GM19452 (cell line): ENCODE measurements around the gene GOLGA8B.
"Not testable (repeated sequence)": the region's sequence is repeated elsewhere in the genome, so short reads cannot be mapped to it uniquely, and the experiment has no call there.

Source experiments
- ATAC-seq: cut with Tn5 transposase; IDR thresholded peaks from one replicate; pipeline ENCODE4 v1.9.1; 2021; ENCODE audit not compliant: unreplicated experiment

GOLGA8B gene

DNA sequence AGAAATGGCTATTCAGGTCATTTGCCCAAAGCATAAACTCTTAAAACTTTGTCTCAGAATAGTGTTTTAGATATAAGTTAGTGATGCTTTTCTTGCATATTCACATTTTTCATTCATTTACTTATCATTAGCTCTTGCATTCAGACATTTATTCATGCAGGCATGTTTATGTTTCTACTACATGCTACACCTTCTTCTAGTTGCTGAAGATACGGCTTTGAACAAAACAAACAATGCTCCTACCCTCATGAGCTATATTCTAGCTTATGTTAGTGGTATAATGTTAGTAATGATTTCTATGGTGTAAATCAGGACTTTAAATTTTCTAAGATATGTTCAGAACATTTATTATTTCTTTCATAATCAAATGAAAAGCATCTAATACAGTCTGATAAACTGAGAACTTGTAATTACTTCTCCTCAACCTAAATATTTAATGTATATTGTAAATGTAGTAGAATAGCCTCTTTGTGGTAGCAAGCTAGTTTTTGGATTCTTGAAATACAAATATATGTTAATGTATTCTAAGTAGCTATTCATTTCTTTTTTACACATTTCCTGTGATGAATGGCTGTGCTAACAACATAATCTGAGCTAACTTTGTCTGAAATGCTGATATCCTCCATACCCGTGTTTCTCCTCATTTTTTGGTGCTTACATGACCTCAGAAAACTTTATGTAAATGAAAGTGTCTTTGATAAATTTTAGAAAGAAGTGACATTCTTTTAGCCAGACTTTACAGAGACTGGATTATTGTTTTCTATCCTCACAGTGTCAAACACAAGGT lies 15.5 kb upstream of the GOLGA8B start:
- no peak for ATAC-seq

GRCh38 chr15:34597316-34597715 lies 13.9 kb upstream of the GOLGA8B start:
- ATAC-seq: no peak

- no peak for ATAC-seq
These were observed 10.9 kb upstream of the GOLGA8B start for GRCh38 chr15:34594361-34594760.

DNA sequence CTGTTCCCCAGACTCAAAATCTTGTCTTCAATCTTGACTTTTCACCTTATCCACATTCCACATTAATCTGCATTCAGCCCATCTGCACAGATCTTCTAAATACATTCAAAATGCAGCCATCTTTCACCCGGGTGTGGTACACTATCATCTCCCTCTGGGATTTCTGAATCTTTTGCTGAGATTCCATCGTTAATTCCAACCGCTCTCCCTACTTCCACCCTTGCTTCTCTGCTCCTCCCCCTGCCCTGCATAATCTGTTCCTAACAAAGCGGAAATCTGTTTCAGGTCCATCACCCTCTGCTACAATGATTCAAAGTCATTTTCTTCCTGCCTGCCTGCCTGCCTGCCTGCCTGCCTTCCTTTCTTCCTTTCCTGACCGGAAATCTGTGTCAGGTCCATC lies 7.9 kb upstream of the GOLGA8B start:
- no peak for ATAC-seq

DNA sequence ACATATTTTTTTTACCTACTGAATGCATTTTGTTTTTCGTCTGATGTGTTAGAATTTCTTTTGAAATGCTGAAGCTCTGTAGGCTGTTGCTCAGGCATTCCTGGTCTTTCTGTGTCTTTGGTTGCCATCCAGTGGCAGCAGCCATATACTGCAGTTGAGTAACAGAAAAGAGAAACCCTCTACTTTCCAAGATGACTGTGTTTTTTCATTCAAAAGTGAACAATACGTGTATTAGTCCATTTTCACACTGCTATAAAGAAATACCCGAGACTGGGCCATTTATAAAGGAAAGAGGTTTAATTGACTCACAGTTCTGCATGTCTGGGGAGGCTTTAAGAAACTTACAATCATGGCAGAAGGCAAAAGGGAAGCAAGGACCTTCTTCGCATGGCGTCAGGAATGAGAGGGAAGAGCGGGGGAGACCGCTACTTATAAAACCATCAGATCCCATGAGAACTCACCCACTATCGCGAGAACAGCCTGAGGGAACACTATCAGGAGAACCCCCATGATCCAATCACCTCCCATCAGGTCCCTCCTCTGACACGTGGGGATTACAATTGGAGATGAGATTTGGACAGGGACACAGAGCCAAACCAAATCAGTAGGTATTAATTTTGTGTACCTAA lies 4.7 kb upstream of the GOLGA8B start:
- no peak for ATAC-seq

DNA sequence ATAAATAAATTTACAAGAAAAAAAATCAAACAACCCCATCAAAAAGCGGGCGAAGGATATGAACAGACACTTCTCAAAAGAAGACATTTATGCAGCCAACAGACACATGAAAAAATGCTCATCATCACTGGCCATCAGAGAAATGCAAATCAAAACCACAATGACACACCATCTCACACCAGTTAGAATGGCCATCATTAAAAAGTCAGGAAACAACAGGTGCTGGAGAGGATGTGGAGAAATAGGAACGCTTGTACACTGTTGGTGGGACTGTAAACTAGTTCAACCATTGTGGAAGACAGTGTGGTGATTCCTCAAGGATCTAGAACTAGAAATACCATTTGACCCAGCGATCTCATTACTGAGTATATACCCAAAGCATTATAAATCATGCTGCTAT lies 2.5 kb upstream of the GOLGA8B start:
- ATAC-seq: not testable (repeated sequence)

DNA sequence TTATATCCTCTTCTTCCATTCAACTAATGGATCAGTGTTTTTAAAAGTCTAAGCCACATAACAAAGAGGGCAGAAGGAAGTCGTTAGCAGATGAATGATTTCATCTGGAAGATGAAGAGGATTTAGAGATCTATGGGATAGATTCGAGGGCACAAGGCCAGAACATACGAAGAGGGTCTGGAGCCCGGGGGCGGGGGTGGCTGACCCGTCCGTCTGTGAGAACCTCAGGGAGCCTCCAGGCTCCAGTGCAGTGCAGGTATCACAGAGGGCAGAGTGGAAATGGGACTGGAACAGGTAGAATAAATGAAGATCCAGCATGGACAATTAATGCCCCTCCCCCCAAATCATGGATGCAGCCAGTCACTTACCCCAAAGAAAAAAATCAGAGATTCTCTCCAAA lies 1.5 kb upstream of the GOLGA8B start:
- no peak for ATAC-seq

- ATAC-seq: no peak
These were observed 848 bp upstream of the GOLGA8B start for GRCh38 chr15:34584330-34584668.

DNA sequence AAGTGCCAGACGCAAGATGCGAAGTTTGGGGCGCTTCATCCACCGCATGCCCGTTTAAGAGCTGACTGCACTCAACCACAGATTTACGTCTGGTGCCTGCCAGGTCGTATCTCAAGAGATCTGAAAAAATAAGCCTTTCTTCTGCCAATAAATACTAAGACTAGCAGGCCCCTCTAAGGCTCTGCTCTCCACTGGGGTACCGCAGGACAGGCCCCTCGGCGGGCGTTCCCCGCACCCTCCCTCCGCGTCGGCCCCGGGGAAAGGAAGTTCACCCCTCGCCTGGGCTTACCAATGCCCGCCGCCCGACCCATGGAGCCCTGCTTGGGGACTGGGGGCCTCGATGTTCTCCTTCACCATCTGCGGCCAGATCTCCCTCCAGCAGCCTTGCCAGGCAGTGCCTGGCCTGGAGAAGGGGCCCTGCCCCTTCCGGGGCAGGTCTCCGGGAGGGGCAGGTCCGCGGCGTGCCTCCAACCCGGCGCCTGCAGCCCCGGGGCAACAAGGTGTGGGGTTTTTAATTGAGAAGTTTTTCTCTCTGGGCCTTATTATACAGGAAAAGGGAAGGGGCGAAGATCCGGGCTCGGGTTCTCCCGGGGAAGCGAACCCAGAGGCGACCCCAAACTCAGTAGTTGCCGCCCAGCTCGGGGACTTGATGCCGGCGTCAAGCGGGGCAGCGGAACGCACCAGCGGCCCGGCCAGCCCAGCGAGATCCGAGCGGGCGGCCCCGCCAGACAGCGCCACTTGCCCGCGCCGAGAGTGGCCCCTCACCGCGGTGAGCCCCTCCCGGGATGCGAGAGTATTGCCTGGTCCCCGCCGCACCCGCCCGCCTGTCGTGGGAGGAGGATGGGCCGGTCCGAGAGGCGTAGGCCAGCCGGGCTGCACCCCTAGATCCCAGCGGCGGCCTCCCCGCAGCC lies 735 bp downstream of the GOLGA8B start:
- peak; percentile 58 for ATAC-seq

DNA sequence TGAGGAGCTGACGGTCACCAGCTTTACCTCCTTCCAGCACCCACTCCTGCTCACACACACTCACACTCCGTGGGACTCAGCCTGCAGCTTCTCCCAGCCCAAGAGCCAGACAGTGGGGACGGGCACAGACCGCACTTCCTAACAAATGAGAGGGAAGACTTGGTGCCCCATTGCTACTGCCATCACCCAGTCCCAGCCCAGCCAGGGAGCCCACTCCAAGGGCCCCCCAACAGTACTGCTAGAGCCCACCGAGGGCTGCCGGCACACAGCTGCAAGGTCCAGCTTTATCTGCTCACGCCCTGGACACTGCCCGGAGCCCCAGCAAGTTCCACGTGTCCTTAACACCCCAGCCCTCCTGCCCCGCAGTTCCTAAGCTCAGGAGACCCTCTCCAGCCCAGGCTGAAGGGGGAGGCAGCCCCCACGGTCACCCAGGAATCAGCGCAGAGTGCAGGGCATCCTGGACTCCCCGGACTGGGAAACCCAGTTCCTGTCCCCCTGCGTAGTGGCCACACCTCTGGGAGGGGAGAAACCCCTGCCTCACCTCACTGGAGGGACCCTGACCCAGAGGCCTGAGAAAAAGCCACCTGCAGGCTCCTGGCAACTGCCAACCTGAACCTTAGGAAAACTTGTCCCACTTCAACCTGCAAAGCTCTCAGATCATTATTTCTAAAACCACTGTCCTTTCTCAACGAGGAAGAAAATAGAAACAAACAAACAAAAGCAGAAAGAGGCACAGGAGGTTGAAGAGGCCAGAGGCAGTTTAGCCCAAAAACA lies 1.6 kb downstream of the GOLGA8B start:
- ATAC-seq: not testable (repeated sequence)

DNA sequence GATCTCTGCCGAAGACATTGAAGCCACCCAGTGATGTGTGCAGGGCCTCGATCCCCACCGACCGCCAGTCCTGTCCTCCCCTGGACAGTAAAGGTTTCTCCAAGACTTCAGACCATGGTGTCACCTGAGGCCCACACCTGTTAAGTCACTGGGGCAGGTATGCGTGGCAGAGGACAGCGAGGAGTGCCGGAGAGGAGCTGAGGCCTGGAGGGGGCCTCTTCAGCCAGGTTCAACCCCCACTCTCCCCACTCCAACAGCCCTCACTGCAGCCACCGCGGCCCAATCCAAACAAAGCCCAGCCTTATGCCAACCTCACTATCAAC lies 2.4 kb downstream of the GOLGA8B start:
- ATAC-seq: no peak

- not testable (repeated sequence) for ATAC-seq
These were observed 3.0 kb downstream of the GOLGA8B start for GRCh38 chr15:34580251-34581042.

DNA sequence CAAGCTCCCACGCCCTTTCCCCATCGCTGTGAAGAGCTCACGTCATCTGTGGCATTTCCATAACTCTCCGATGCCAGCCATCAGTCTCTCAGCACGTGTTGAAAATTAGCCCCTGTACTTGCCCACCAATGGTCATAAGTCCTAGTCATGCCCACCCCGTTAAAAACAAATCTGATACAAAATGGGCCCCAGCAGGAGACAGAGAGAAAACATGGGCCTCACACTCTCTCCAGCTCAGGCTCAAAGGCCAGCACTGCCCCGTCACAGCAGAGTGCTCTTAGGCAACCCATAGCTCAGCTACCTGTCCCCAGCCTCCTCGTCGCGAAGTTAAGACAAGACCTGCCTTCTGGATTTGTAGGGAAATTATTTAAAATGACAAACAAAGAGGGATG lies 5.2 kb downstream of the GOLGA8B start:
- ATAC-seq: no peak

DNA sequence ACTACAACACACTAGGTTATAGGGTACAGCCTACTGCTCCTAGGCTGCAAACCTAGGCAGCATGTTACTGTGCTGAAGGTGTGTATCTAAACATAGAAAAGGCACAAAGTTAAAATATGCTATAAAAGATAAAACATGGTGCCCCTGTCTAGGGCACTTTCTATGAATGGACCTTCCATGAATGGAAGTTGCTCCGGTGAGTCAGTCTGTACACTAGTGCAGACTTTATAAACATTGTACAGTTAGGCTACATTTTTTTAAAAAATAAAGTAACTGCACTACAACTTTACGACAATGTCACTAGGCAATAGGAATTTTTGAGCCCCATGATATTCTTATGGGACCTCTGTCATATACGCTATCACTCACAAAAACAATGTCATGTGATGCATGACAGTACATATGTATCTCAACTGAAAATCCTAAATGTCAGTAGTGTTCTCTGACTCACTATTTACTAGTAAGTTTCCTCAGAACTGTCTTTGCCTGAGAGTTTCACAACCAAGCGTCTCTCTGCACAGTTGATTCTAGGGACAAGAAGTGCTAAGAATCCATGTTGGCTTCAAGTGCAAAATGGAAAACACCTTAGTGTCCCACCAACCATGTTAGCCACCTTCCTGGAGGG lies 5.7 kb downstream of the GOLGA8B start:
- ATAC-seq: not testable (repeated sequence)

GRCh38 chr15:34575035-34575434 lies 8.4 kb downstream of the GOLGA8B start:
- not testable (repeated sequence) for ATAC-seq

DNA sequence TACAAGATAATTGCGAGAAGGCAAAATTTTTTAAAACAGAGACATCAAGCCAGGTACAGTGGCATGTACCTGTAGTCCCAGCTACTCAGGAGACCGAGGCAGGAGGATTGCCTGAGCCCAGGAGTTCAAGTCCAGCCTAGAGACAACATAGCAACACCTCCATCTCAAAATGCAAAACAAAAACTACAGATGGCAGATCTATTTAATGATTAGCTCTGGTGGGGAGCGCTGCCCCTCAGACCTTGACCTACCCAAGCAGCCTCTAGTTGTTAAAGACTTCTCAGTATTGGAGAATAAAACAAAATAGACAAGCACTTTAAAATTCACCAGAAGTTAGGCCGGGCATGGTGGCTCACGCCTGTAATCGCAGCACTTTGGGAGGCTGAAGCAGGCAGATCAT lies 10.5 kb downstream of the GOLGA8B start:
- peak; percentile 69 for ATAC-seq

- ATAC-seq: not testable (repeated sequence)
These were observed 11.3 kb downstream of the GOLGA8B start for GRCh38 chr15:34572019-34572641.

DNA sequence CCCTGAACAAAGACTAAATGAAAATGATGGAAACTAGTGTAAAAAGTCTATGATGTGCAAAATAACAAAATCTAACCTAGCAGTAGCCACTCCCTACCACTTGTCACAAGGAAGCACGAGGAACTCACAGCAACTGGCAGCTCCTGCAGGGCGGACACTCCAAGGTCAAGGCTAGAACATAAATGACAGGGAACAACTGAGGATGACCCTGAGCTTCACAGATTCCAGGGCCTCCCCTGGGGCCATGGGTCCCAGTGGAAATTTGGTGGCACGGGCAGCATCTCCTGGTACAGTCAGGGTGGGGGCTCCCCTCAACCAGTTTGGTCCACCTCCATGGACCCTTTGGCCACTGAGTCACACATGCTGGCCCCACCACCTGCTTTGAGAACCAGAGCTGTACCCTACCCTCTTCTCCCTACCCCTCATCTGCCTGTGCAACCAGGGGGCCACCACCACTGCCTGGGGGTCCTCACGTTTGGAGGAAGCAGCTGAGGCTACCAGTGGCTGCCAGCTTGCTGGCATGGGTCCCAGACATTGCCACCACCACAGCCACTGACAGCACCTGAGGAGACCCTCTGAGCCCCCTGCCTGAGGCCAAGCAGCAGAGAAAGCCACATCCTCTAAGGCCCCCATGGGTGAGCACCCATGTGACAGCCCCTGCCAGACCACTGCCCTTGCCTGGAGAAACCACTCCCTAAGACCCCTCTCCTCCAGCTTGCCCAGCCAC lies 13.6 kb downstream of the GOLGA8B start:
- not testable (repeated sequence) for ATAC-seq

DNA sequence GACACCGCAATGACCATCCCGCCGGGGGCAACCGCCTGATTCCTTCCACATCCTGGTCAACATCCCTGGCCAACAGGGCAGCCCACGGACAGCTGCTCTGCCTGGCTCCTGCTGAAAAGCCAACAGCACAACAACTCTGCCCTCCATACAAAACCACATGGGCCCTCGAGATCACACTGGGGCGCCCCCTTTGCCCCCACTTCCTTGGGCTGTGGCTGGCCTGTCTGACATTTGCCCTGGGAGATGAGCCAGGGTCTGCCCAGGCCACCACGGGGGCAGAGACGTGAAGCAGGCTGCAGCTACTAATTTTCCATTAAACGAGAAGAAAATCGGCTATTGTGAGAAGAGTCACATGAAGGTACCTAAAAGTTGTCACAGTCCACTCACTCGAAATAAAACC lies 16.3 kb downstream of the GOLGA8B start:
- ATAC-seq: not testable (repeated sequence)
